ENCODE measurements around the gene ARHGEF7. TPM values are rescaled to one million over a fixed set of nuclear protein-coding genes. Genes with fewer than 3 reads are reported as not detected.

Gene ARHGEF7
- total RNA-seq, 1 donor from 2014 or later, result 63.7 TPM

- Histone ChIP-seq H3K27me3 (ENCODE audit: low read depth) (no peaks in the 10 kb centered on the region), H3K4me3 (no peak overlapping the region), H3K36me3 (no peaks in the 10 kb centered on the region), H3K27ac (no peak overlapping the region), H3K4me1 (no peaks in the 10 kb centered on the region), H3K9me3 (no peaks in the 10 kb centered on the region)
- intact Hi-C loops (cut with DNase I), result no loop called here
- ATAC-seq (no peak), DNase-seq (no peak)
- no peak for TF ChIP-seq CTCF (IDR thresholded peaks at IDR 0.05)
Observed at GRCh38 chr13:111342721-111343120, 227.6 kb downstream of the ARHGEF7 start.

GRCh38 chr13:111343186-111343805 is 228.2 kb downstream of the ARHGEF7 start:
- intact Hi-C loops (cut with DNase I), result no loop called here
- no peak for TF ChIP-seq CTCF (IDR thresholded peaks at IDR 0.05)
- H3K4me1 ChIP-seq, result no peaks in the 10 kb centered on the region

GRCh38 chr13:111344471-111345191 is 229.5 kb downstream of the ARHGEF7 start:
- ATAC-seq (peak; percentile 96), DNase-seq (peak; percentile 89)
- Histone ChIP-seq H3K4me1 (no peaks in the 10 kb centered on the region), H3K27ac (no peak overlapping the region), H3K36me3 (no peaks in the 10 kb centered on the region), H3K4me3 (no peak overlapping the region), H3K27me3 (ENCODE audit: low read depth) (no peaks in the 10 kb centered on the region), H3K9me3 (no peaks in the 10 kb centered on the region)
- peak; percentile 48 for TF ChIP-seq CTCF (IDR thresholded peaks at IDR 0.05)
- intact Hi-C loops (cut with DNase I), result no loop called here

More at GRCh38 chr13:111343186-111343805, 228.2 kb downstream of the ARHGEF7 start:
- ATAC-seq, result no peak
- Histone ChIP-seq H3K36me3 (no peaks in the 10 kb centered on the region), H3K27me3 (ENCODE audit: low read depth) (no peaks in the 10 kb centered on the region), H3K27ac (no peak overlapping the region), H3K4me3 (no peak overlapping the region), H3K9me3 (no peaks in the 10 kb centered on the region)
- no peak for DNase-seq

- DNase-seq, result no peak
- Histone ChIP-seq H3K27me3 (ENCODE audit: low read depth) (no peaks in the 10 kb centered on the region), H3K9me3 (no peaks in the 10 kb centered on the region), H3K36me3 (no peaks in the 10 kb centered on the region), H3K4me3 (no peak overlapping the region), H3K4me1 (no peaks in the 10 kb centered on the region), H3K27ac (no peak overlapping the region)
- TF ChIP-seq CTCF (IDR thresholded peaks at IDR 0.05), result no peak
- intact Hi-C loops (cut with DNase I), result no loop called here
- no peak for ATAC-seq
Observed at GRCh38 chr13:111345682-111346081, 230.6 kb downstream of the ARHGEF7 start.

- no peak for TF ChIP-seq CTCF (IDR thresholded peaks at IDR 0.05)
- Histone ChIP-seq H3K36me3 (no peaks in the 10 kb centered on the region), H3K9me3 (no peaks in the 10 kb centered on the region), H3K27me3 (ENCODE audit: low read depth) (no peaks in the 10 kb centered on the region), H3K27ac (no peak overlapping the region), H3K4me3 (no peak overlapping the region), H3K4me1 (no peaks in the 10 kb centered on the region)
- ATAC-seq (peak in 1 of 2 donors; percentile 5), DNase-seq (no peak)
- intact Hi-C loops (cut with DNase I), result no loop called here
Observed at GRCh38 chr13:111346101-111346680, 231.1 kb downstream of the ARHGEF7 start.

Data from lower lobe of right lung (tissue), 2 donors.